ENCODE measurements around the gene TERB2.
"Not testable (repeated sequence)": the region's sequence is repeated elsewhere in the genome, so short reads cannot be mapped to it uniquely, and the experiment has no call there.

Gene TERB2

DNA sequence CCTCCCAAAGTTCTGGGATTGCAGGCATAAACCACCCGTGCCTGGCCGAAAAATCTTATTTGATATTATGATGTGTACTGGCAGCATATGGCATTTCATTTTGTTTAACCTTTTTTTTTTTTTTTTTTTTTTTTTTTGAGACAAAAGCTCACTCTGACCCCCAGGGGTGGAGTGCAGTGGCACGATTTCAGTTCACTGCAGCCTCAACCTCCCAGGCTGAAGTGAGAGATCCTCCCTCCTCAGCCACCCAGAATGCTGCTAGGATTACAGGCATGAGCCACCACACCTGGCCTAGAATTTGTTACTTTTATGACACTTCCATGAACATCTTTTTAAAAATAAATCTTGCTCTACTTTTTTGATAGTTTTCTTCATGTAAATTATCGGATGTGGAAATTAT, 12.0 kb downstream of the TERB2 start:
- DNase-seq (ENCODE audit: low read depth), result no peak
- TF ChIP-seq, protein P1, sequence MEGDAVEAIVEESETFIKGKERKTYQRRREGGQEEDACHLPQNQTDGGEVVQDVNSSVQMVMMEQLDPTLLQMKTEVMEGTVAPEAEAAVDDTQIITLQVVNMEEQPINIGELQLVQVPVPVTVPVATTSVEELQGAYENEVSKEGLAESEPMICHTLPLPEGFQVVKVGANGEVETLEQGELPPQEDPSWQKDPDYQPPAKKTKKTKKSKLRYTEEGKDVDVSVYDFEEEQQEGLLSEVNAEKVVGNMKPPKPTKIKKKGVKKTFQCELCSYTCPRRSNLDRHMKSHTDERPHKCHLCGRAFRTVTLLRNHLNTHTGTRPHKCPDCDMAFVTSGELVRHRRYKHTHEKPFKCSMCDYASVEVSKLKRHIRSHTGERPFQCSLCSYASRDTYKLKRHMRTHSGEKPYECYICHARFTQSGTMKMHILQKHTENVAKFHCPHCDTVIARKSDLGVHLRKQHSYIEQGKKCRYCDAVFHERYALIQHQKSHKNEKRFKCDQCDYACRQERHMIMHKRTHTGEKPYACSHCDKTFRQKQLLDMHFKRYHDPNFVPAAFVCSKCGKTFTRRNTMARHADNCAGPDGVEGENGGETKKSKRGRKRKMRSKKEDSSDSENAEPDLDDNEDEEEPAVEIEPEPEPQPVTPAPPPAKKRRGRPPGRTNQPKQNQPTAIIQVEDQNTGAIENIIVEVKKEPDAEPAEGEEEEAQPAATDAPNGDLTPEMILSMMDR (IDR thresholded peaks at IDR 0.05; ENCODE audit: low read depth, low read length, missing control alignments), result no peak
- in situ Hi-C loops (cut with HindIII; ENCODE audit: low sequenced_read_pairs), result no loop called here
- no peak overlapping the region for H3K4me3 ChIP-seq (ENCODE audit: low read depth, low read length)

DNA sequence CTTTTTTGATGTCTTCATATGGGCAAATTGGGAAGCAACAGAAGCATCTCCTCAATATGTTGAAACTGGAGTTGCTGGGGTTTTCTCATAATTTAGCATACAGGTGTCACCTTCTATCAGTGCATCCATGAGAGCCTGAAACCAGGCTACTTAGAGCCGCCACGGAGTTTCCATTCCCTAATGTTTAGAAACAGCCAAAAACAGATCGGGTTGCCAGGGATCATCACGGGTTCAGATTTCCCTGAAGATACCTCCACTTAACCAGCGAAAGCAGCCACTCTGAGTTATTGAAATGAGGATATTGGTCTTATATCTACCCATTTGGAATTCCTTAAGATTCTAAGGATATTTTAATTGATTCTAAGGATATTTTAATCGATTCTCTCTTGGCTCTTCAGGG, 14.5 kb downstream of the TERB2 start:
- TF ChIP-seq, protein P1 (IDR thresholded peaks at IDR 0.05; ENCODE audit: low read depth, low read length, missing control alignments), result no peak
- H3K4me3 ChIP-seq (ENCODE audit: low read depth, low read length), result no peak overlapping the region
- DNase-seq (ENCODE audit: low read depth), result no peak
- in situ Hi-C loops (cut with HindIII; ENCODE audit: low sequenced_read_pairs), result no loop called here

DNA sequence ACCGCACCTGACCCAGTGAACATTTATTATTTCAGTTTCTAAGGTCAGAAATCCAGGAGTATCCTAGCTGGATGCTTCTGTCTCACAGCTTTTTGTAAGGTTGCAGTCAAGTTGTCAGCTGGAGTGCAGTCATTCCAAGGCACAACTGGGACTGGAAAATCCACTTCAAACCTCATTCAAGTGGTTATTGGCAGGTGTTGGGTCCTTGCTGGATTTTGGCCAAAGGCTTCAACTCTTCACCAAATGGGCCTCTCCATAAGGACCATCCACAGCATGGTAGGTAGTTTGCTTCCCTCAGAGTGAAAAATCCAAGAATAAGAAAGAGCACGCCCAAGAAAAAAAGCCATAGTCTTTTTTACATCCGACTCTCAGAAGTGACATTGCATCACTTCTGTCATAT, 19.7 kb downstream of the TERB2 start:
- DNase-seq (ENCODE audit: low read depth); H3K4me3 ChIP-seq (ENCODE audit: low read depth, low read length); in situ Hi-C loops (cut with HindIII; ENCODE audit: low sequenced_read_pairs): not testable (repeated sequence)

DNA sequence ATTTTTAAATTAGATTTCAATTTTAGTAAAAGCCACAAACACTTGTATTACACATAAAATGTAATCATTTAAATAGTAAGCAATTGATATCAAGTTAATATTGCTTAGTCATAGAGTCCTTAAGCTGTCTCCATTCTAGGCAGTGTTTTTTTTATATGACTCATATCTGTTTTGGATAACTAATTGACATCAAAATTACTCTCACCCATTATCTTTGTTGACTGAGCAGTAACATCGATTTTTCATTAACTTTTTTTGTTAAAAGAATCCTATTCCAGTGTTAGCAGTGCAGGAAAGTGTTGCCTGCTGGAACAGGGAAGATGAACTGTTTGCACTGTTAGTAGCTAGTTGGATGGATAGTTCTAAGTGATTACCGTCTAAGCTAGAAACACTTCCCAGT, 21.3 kb downstream of the TERB2 start:
- in situ Hi-C loops (cut with HindIII; ENCODE audit: low sequenced_read_pairs); H3K4me3 ChIP-seq (ENCODE audit: low read depth, low read length); DNase-seq (ENCODE audit: low read depth): not testable (repeated sequence)

DNA sequence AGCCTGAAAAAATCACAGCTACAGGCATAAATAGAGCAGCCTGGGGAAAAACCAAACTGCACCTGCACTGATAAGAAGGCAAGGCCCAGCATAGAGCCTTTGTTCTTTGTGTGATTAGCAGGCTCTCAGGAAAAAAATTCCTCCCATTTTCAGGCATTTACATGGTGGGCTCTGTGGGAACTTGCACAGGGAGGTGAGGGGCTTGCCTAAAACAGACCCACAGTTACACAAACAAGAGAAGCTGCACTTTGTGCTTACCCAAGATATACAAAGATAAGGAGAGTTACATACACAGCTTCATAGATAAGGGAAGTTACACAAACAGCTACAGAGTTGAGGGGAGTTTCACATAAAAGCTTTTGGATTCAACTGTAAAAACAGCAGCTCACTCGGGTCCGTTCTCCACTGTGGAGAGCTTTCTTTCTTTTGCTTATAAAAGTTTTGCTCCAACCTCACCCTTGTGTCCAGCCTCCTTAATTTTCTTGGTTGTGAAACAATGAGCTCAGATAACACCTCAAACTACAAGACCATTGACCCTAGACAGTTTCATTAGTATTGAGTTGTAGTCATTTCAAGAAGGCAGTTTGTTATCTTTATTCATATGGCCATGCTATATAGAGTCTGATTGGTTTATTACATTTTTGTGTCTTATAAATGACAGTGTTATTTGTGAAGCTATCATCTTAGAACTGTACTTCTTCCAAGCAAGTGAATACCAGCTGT, 23.3 kb downstream of the TERB2 start:
- in situ Hi-C loops (cut with HindIII; ENCODE audit: low sequenced_read_pairs); H3K4me3 ChIP-seq (ENCODE audit: low read depth, low read length); DNase-seq (ENCODE audit: low read depth): not testable (repeated sequence)

DNA sequence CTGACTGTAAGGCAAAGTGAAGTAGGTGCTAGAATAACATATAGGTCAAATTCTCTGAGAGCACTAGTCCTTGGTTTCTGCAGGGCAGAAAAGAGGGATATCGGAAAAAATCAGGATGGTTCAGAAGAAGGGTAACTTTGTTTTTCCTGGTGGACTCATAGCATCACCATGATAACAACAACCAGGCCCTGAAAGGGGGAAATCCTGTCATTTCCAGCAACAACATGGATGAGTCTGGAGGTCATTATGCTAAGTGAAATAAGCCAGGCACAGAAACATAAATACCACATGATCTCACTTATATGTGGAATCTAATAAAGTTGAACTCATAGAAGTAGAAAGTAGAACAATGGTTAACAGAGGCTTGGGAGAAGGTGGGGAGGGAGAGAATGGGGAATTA, 27.7 kb downstream of the TERB2 start:
- DNase-seq (ENCODE audit: low read depth); H3K4me3 ChIP-seq (ENCODE audit: low read depth, low read length); in situ Hi-C loops (cut with HindIII; ENCODE audit: low sequenced_read_pairs): not testable (repeated sequence)

DNA sequence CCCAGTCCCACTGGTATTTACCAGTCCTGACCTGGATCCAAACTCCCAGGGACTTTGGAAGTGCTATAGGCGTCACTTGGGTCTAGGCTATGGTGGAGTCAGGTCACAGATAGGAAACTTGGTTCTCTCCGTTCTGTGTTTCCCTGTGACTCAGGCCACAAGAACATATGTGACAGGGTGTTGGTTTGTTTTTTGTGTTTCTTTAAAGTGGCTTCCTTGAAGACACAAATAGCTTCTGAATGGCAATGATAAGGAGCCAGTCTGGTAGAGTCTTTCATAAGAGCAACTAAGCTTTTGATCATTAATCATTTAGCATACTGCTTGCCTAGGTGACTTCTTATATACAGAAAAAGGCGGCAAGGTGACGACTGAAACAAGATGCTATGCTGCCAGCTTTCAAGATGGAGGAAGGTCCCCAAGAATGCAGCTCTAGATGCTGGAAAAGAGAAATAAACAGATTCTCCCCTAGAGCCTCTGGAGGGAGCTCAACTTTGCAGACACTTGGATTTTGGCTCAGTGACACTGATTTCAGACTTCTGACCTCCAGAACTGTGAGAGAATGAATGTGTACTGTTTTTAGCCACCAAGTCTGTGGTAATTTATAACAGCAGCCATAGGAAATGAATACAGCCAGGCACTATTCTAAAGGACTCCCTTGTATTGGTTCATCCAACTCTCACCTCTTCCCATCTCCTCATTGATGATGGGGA, 30.0 kb downstream of the TERB2 start:
- in situ Hi-C loops (cut with HindIII; ENCODE audit: low sequenced_read_pairs); DNase-seq (ENCODE audit: low read depth); H3K4me3 ChIP-seq (ENCODE audit: low read depth, low read length): not testable (repeated sequence)

DNA sequence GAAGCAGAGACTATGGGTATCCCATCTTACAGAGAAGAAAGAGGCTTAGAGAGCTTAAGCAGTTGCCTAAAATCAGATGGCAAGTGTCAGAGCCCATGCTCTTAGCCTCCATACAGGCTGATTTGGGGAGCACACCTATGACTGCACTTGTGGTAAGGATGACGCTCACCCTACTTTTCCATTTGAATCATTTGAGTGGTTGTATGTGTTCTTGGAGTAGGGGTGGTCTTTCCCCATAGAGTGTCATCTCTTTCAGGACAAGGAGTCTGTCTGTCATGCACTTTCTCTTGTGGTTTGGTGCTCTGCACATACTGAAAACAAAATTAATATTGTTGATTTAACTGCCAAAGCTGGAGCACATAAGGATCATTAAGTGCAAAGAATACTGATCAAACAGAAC, 31.2 kb downstream of the TERB2 start:
- DNase-seq (ENCODE audit: low read depth); in situ Hi-C loops (cut with HindIII; ENCODE audit: low sequenced_read_pairs): not testable (repeated sequence)

DNA sequence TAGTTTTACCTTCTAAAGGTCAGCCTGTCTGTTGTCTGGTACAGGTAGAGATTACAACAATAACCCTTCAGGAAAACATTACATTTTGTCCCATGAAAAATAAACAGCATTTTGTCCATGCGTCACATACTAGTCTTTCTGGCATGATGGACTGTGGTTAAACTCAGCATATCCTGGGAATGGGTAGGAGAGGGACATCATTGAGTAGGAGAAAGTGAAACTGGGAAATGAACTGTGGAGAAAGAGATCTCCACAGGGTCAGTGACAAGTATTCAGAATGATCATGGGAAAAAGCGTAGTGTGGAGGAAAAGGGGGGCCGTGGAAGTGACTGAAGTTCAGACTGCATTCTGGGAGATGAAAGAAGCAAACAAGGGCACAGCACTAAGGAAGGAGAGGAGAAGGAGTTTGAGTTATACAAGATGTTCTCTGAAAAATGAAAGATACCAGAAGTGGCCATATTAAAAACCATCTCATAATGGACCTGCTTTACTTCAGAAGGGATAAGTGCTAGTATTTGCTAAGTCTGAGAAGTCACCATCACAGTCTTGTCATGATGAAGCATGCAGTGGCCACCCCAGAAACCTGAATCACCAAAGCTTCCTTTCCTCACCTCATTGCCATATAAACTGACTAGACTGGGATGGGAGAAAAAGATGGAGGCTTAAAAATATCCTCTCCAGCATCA, 31.8 kb downstream of the TERB2 start:
- DNase-seq (ENCODE audit: low read depth); H3K4me3 ChIP-seq (ENCODE audit: low read depth, low read length); in situ Hi-C loops (cut with HindIII; ENCODE audit: low sequenced_read_pairs): not testable (repeated sequence)

More for the DNA sequence above, 31.2 kb downstream of the TERB2 start:
- H3K4me3 ChIP-seq (ENCODE audit: low read depth, low read length), result not testable (repeated sequence)

DNA sequence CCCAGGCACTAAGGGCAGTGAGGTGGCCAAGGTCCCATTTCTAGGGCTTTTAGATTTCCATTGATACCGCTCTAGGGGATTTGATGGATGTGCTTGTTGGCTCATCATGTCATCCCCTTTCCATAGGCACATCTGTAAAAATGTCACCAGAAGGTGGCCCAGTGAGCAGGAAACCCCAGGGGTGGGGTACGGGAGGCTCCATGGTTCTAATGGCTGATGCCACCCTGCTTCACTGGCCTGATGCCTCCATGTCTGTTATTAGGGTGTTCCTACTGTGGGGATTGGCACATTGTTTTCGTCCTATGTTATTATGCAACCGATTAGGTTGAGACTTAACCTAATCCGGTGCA, 32.4 kb downstream of the TERB2 start:
- in situ Hi-C loops (cut with HindIII; ENCODE audit: low sequenced_read_pairs), result not testable (repeated sequence)

DNA sequence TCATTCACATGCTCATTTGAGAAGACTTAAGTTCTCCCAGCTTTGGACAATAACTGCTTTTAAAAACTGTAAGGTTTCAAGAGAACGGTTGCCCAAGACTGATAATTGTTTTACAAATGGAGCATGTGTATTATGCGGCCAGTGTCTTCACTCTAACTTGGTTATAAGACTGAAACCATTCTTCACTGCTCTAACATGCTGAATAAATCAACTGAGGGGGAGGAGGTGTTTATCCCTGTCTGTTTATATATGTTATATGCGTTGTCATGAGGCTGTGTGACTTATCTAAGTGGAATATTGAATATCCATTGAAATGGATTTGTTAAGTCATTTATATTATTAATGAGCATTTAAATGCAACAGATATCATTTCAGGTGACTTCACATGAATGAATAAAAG, 41.1 kb downstream of the TERB2 start:
- H3K4me3 ChIP-seq (ENCODE audit: low read depth, low read length); DNase-seq (ENCODE audit: low read depth); in situ Hi-C loops (cut with HindIII; ENCODE audit: low sequenced_read_pairs): not testable (repeated sequence)

More for the DNA sequence above, 32.4 kb downstream of the TERB2 start:
- not testable (repeated sequence) for H3K4me3 ChIP-seq (ENCODE audit: low read depth, low read length); DNase-seq (ENCODE audit: low read depth)

All from astrocyte of the cerebellum (primary cell).